ENCODE results near the gene RGS9.

RGS9 gene

GRCh38 chr17:65246252-65246651, 109.1 kb downstream of the RGS9 start:
- DNase-seq (ENCODE audit: extremely low read depth in 1 of 2, low read depth in 1 of 2), result no peak

GRCh38 chr17:65249774-65250173, 112.6 kb downstream of the RGS9 start:
- DNase-seq (ENCODE audit: extremely low read depth in 1 of 2, low read depth in 1 of 2), result no peak

GRCh38 chr17:65254166-65254565, 117.0 kb downstream of the RGS9 start:
- DNase-seq (ENCODE audit: extremely low read depth in 1 of 2, low read depth in 1 of 2), result no peak

- DNase-seq (ENCODE audit: extremely low read depth in 1 of 2, low read depth in 1 of 2), result no peak
Observed at GRCh38 chr17:65259281-65259680, 122.1 kb downstream of the RGS9 start.

GRCh38 chr17:65259696-65260485, 122.7 kb downstream of the RGS9 start:
- DNase-seq (ENCODE audit: extremely low read depth in 1 of 2, low read depth in 1 of 2), result no peak

GRCh38 chr17:65260626-65261025, 123.5 kb downstream of the RGS9 start:
- DNase-seq (ENCODE audit: extremely low read depth in 1 of 2, low read depth in 1 of 2), result no peak

- DNase-seq (ENCODE audit: extremely low read depth in 1 of 2, low read depth in 1 of 2), result no peak
Observed at GRCh38 chr17:65261152-65261551, 124.0 kb downstream of the RGS9 start.

- no peak for DNase-seq (ENCODE audit: extremely low read depth in 1 of 2, low read depth in 1 of 2)
Observed at GRCh38 chr17:65261682-65262636, 124.8 kb downstream of the RGS9 start.

GRCh38 chr17:65265276-65265675, 128.1 kb downstream of the RGS9 start:
- DNase-seq (ENCODE audit: extremely low read depth in 1 of 2, low read depth in 1 of 2), result no peak

GRCh38 chr17:65268832-65269231, 131.7 kb downstream of the RGS9 start:
- no peak for DNase-seq (ENCODE audit: extremely low read depth in 1 of 2, low read depth in 1 of 2)

GRCh38 chr17:65270499-65271253, 133.5 kb downstream of the RGS9 start:
- DNase-seq (ENCODE audit: extremely low read depth in 1 of 2, low read depth in 1 of 2), result no peak

- no peak for DNase-seq (ENCODE audit: extremely low read depth in 1 of 2, low read depth in 1 of 2)
Observed at GRCh38 chr17:65271296-65271695, 134.1 kb downstream of the RGS9 start.
